GM23248 (cell line): ENCODE measurements around the gene DENND10. TPM values are rescaled to one million over a fixed set of nuclear protein-coding genes. Genes with fewer than 3 reads are reported as not detected.

Experiments used
- DNase-seq: peaks from one replicate; pipeline ENCODE4 v3.0.0-alpha.2; 2015
- H2AFZ ChIP-seq: fragments of 200-600 bp; sonication (generic); 2 replicates; pipeline ENCODE4 v1.6.1; 2016; ENCODE audit warnings: antibody characterized with exemption
- H3F3A ChIP-seq: fragments of 200-600 bp; sonication (generic); 2 replicates; pipeline ENCODE4 v1.6.1; 2016; ENCODE audit warnings: mild to moderate bottlenecking, antibody characterized with exemption, mixed run types; ENCODE audit not compliant: insufficient read depth
- H3K27ac ChIP-seq: fragments of 200-600 bp; sonication (generic); 2 replicates; pipeline ENCODE4 v1.5.1; 2016; ENCODE audit warnings: mild to moderate bottlenecking
- H3K27me3 ChIP-seq: fragments of 200-600 bp; sonication (generic); replicated peaks from 2 replicates; pipeline ENCODE4 v1.6.1; 2016; ENCODE audit warnings: mild to moderate bottlenecking; ENCODE audit not compliant: insufficient read depth
- H3K36me3 ChIP-seq: fragments of 200-600 bp; sonication (generic); 2 replicates; pipeline ENCODE4 v1.6.1; 2016; ENCODE audit warnings: low read depth, mild to moderate bottlenecking
- H3K4me1 ChIP-seq: fragments of 200-600 bp; sonication (generic); 2 replicates; pipeline ENCODE4 v1.6.1; 2016; ENCODE audit warnings: mild to moderate bottlenecking; ENCODE audit not compliant: insufficient read depth
- H3K4me2 ChIP-seq: fragments of 200-600 bp; sonication (generic); one replicate; pipeline ENCODE4 v1.6.1; 2016; ENCODE audit warnings: mild to moderate bottlenecking; ENCODE audit not compliant: unreplicated experiment
- H3K4me3 ChIP-seq: fragments of 200-600 bp; sonication (generic); 2 replicates; pipeline ENCODE4 v1.5.1; 2016; ENCODE audit warnings: mild to moderate bottlenecking
- H3K79me2 ChIP-seq: fragments of 200-600 bp; sonication (generic); 2 replicates; pipeline ENCODE4 v1.6.1; 2016; ENCODE audit warnings: mild to moderate bottlenecking; ENCODE audit not compliant: insufficient read depth
- H3K9ac ChIP-seq: fragments of 200-600 bp; sonication (generic); 2 replicates; pipeline ENCODE4 v1.6.1; 2016; ENCODE audit warnings: mild to moderate bottlenecking
- H3K9me2 ChIP-seq: fragments of 200-600 bp; sonication (generic); 2 replicates; pipeline ENCODE4 v1.6.1; 2016; ENCODE audit warnings: mixed run types, mild to moderate bottlenecking, moderate library complexity; ENCODE audit not compliant: insufficient read depth
- H3K9me3 ChIP-seq: fragments of 200-600 bp; sonication (generic); one replicate; pipeline ENCODE4 v1.6.1; 2017; ENCODE audit warnings: low read depth
- H4K20me1 ChIP-seq: fragments of 200-600 bp; sonication (generic); 2 replicates; pipeline ENCODE4 v1.6.0; 2016; ENCODE audit not compliant: insufficient read depth
- EZH2 ChIP-seq: fragments of 200-600 bp; sonication (generic); IDR thresholded peaks from 2 replicates; pipeline ENCODE4 v1.6.1; 2018; ENCODE audit warnings: antibody characterized with exemption, mild to moderate bottlenecking; ENCODE audit not compliant: insufficient read depth, poor library complexity, severe bottlenecking
- EZH2phosphoT487 ChIP-seq: fragments of 200-600 bp; sonication (generic); IDR thresholded peaks from 2 replicates; pipeline ENCODE4 v1.6.1; 2018; ENCODE audit warnings: antibody characterized with exemption, moderate library complexity, mild to moderate bottlenecking, low read depth; ENCODE audit not compliant: insufficient read depth
- WGBS, 2 experiments: methylation state at CpG; one replicate each; pipeline ENCODE4 v1.1.6; 2015 to 2017; ENCODE audit warnings: low lambda C conversion rate in 2 of 2, low coverage in 1 of 2; ENCODE audit errors: missing lambda C conversion rate in 2 of 2; 5-methylcytosine and 5-hydroxymethylcytosine counted together
- in situ Hi-C: fragments of 300-500 bp; cut with MboI; formaldehyde crosslinking; loops from 2 replicates; pipeline ENCODE4 v1.15.0; 2020
- polyA plus RNA-seq: library from polyadenylated mRNA; unstranded; fragments of >200 nt; fragmentation: Nextera tagmentation; extraction: Ambion mirVana; gene quantifications from 2 replicates; pipeline ENCODE4 v1.2.1, GENCODE V29; 2016
- total RNA-seq: library from RNA; depleted of rRNA; stranded (reverse); fragments of >200 nt; shearing (Covaris generic); gene quantifications from 2 replicates; pipeline ENCODE4 v1.2.3, GENCODE V29; 2014

The DENND10 gene
- total and polyA plus RNA-seq, 2 experiments from 2014 or later = 76.1 to 82.9 TPM

GRCh38 chr10:119118231-119118630 lies 14.3 kb downstream of the DENND10 start:
- Histone ChIP-seq H4K20me1 (no peaks in the 10 kb centered on the region), H3K9ac (no peak overlapping the region), H3K79me2 (0 out of 2 replicates have a peak, but pooled peaks cover 9% of the 10 kb centered on the region), H3K36me3 (peaks cover 52% of the 10 kb centered on the region; the same call in 1 of the 2 replicates), H2AFZ (no peak overlapping the region), H3K4me1 (peaks cover 26% of the 10 kb centered on the region), H3F3A (peaks cover 21% of the 10 kb centered on the region), H3K4me3 (no peak overlapping the region), H3K27ac (no peak overlapping the region), H3K9me2 (no peaks in the 10 kb centered on the region), H3K27me3 (no peaks in the 10 kb centered on the region), H3K9me3 (no peaks in the 10 kb centered on the region), H3K4me2 (no peak overlapping the region)
- DNase-seq = no peak
- in situ Hi-C loops = no loop called here
- 97 to 98% methylated on average over 5 of the region's 5 CpGs for WGBS, 2 experiments
- TF ChIP-seq EZH2phosphoT487 (no peak), EZH2 (no peak)

- no peak overlapping the region for H3K4me2 ChIP-seq
- H2AFZ ChIP-seq = no peak overlapping the region
- no peaks in the 10 kb centered on the region for H3K9me3 ChIP-seq
- DNase-seq = no peak
- 0 out of 2 replicates have a peak, but pooled peaks cover 9% of the 10 kb centered on the region for H3K79me2 ChIP-seq
- no peak overlapping the region for H3K9ac ChIP-seq
- H3K4me1 ChIP-seq = peaks cover 17% of the 10 kb centered on the region
- H3K27me3 ChIP-seq = no peaks in the 10 kb centered on the region
- no peaks in the 10 kb centered on the region for H4K20me1 ChIP-seq
- H3F3A ChIP-seq = peaks cover 12% of the 10 kb centered on the region; the same call in 1 of the 2 replicates
- WGBS, 2 experiments = 43 to 63% methylated on average over 1 of the region's 1 CpG
- in situ Hi-C loops = no loop called here
- H3K9me2 ChIP-seq = no peaks in the 10 kb centered on the region
- no peak overlapping the region for H3K4me3 ChIP-seq
- TF ChIP-seq EZH2 = no peak
- TF ChIP-seq EZH2phosphoT487 = no peak
- no peak overlapping the region for H3K27ac ChIP-seq
- peaks cover 52% of the 10 kb centered on the region; the same call in 1 of the 2 replicates for H3K36me3 ChIP-seq
Measured at GRCh38 chr10:119119400-119119799, 15.5 kb downstream of the DENND10 start.

DNA sequence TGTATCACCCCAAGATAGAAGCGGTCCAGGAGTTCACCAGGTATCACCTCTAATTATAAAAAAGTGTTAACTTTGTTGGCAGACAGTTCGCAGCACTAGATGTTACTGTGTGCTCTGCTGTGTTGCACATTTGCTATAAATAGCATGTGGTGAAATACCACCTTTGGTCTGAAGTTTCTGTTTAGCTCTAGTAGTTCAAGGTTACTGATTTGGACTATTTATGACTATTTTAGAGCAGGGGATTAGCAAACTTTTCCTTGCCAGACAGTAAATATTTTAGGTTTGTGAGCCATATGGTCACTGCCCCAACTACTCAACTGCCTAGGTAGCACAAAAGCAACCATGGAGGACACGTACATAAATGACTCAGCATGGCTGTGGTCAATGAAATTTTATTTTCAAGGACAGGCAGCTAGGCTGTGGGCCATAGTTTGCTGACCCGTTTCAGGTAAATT lies 16.5 kb downstream of the DENND10 start:
- peak; percentile 32 for DNase-seq
- H3F3A ChIP-seq = peaks cover 4% of the 10 kb centered on the region; the same call in 1 of the 2 replicates
- H3K27me3 ChIP-seq = no peaks in the 10 kb centered on the region
- no peaks in the 10 kb centered on the region for H3K9me3 ChIP-seq
- no peak overlapping the region for H2AFZ ChIP-seq
- H3K9ac ChIP-seq = no peak overlapping the region
- no peak overlapping the region for H3K4me3 ChIP-seq
- WGBS, 2 experiments = 84% methylated on average over 4 of the region's 4 CpGs
- no peaks in the 10 kb centered on the region for H4K20me1 ChIP-seq
- H3K4me2 ChIP-seq = no peak overlapping the region
- TF ChIP-seq EZH2phosphoT487 (no peak), EZH2 (no peak)
- H3K36me3 ChIP-seq = peaks cover 48% of the 10 kb centered on the region; the same call in 1 of the 2 replicates
- H3K9me2 ChIP-seq = no peaks in the 10 kb centered on the region
- H3K79me2 ChIP-seq = 0 out of 2 replicates have a peak, but pooled peaks cover 9% of the 10 kb centered on the region
- H3K4me1 ChIP-seq = peaks cover 10% of the 10 kb centered on the region
- peak overlapping the region; percentile 20 for H3K27ac ChIP-seq
- in situ Hi-C loops = no loop called here

- TF ChIP-seq EZH2phosphoT487 = no peak
- DNase-seq = no peak
- Histone ChIP-seq H3K36me3 (peaks cover 52% of the 10 kb centered on the region), H3K27ac (peak overlapping the region; percentile 20), H3K4me3 (no peak overlapping the region), H3K4me1 (peaks cover 5% of the 10 kb centered on the region), H3K9me3 (no peaks in the 10 kb centered on the region), H3K27me3 (no peaks in the 10 kb centered on the region), H3K9me2 (no peaks in the 10 kb centered on the region), H3K9ac (no peak overlapping the region), H3K79me2 (0 out of 2 replicates have a peak, but pooled peaks cover 6% of the 10 kb centered on the region), H4K20me1 (no peaks in the 10 kb centered on the region), H3K4me2 (no peak overlapping the region), H2AFZ (no peak overlapping the region), H3F3A (peaks cover 4% of the 10 kb centered on the region; the same call in 1 of the 2 replicates)
- in situ Hi-C loops = no loop called here
- WGBS, 2 experiments = 88 to 92% methylated on average over 2 of the region's 2 CpGs
Measured at GRCh38 chr10:119120875-119121274, 17.0 kb downstream of the DENND10 start.

GRCh38 chr10:119125942-119126341 lies 22.0 kb downstream of the DENND10 start:
- Histone ChIP-seq H3K79me2 (no peaks in the 10 kb centered on the region), H3K9me3 (no peaks in the 10 kb centered on the region), H3K27ac (no peak overlapping the region), H3K27me3 (no peaks in the 10 kb centered on the region), H3K36me3 (peaks cover 38% of the 10 kb centered on the region), H3K9me2 (no peaks in the 10 kb centered on the region), H3K4me3 (no peak overlapping the region), H4K20me1 (no peaks in the 10 kb centered on the region), H3K4me1 (no peaks in the 10 kb centered on the region), H2AFZ (no peak overlapping the region), H3K4me2 (no peak overlapping the region), H3K9ac (no peak overlapping the region), H3F3A (no peaks in the 10 kb centered on the region; the same call in 1 of the 2 replicates)
- no peak for TF ChIP-seq EZH2phosphoT487
- no peak for TF ChIP-seq EZH2
- no peak for DNase-seq
- in situ Hi-C loops = no loop called here
- WGBS, 2 experiments = 92 to 98% methylated on average over 2 of the region's 2 CpGs
